Body of pancreas (tissue), 4 donors: Measurements from ENCODE around the gene SGPL1.

ENCODE experiments used
- CTCF ChIP-seq, 7 experiments: fragments of 450-650 bp in 4 of 7; fragments of 200-600 bp in 3 of 7; sonication (generic) in 3 of 7; IDR thresholded peaks; one replicate each; pipeline ENCODE4 v1.5.1; 2016 to 2019; ENCODE audit warnings: antibody characterized with exemption in 7 of 7
- POLR2A ChIP-seq, 3 donors: fragments of 450-650 bp; IDR thresholded peaks; one replicate each; pipeline ENCODE4 v1.6.1; 2016; ENCODE audit warnings: antibody characterized with exemption in 3 of 3, mild to moderate bottlenecking in 2 of 3

- no peak for TF ChIP-seq CTCF (IDR thresholded peaks at IDR 0.05)
- TF ChIP-seq POLR2A (IDR thresholded peaks at IDR 0.05) = no peak
These were observed 18.3 kb downstream of the SGPL1 start for GRCh38 chr10:70834021-70834420.
